ENCODE results near the gene C14orf119.
A peak's percentile ranks its signal among the peaks of the same experiment; 100 is the strongest.

Gene C14orf119

DNA sequence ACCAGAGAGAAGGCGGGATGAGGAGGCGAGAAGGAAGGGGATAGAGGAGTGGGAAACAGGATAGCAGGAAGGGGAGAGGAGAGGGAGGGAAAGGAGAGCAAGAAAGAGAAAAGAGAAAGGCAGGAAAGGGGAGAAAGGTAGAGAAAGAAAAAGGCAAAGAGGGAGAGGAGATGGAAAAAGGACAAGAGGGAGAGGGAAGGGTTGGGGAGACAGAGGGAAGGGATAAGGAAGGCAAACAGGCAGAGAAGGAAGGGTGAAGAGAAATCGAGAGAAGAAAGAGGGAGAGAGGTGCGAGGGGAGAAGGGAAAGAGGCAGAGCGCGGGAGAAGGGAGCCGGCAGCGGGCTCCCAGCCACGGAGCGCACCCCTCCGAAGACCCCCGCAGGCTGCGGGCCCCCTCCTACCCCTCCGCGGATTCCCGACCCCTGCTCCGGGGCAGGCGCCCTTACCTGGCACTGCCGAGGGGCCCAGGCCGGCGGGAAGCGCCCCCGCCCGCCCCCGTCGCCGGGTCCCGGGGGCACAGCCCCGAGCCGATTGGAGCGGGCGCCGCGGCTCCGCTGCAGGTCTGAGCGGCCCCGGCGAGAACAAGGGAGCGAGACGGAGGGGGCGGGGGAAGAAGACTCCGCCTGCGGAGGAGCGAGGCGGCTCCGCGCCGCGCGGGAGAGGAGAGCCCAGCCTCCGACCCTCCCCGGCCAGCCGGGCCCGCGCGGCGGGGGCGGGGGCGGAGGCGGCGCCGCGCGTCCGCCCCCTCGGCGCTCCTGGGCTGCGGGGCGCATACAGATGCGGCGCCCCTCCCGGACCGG is 38.1 kb upstream of the C14orf119 start, which contains the start of gene CDH24:
CDH24 (minus strand) TSS at position 565 of the 801 bp plus-strand sequence. CDS start 1,787 bp downstream, outside the sequence.
- Histone ChIP-seq H3K4me3 (ENCODE audit: low read length) (peak within 1 kb of the TSS; percentile 76), H3K36me3 (ENCODE audit: control insufficient read depth, low read length) (peaks cover 28% of the 10 kb centered on the region), H3K27ac (ENCODE audit: low read depth, low read length) (no peak within 1 kb of the TSS), H3K4me2 (ENCODE audit: low read length) (peak within 1 kb of the TSS; percentile 95), H3K79me2 (ENCODE audit: control insufficient read depth, low read length) (no peaks in the 10 kb centered on the region), H3K27me3 (ENCODE audit: control insufficient read depth, low read length) (peaks cover 6% of the 10 kb centered on the region; the same call in 1 of the 2 replicates), H3K4me1 (ENCODE audit: control insufficient read depth, low read length) (peaks cover 26% of the 10 kb centered on the region), H3F3A (ENCODE audit: control insufficient read depth, insufficient read depth) (peaks cover 26% of the 10 kb centered on the region), H4K20me1 (ENCODE audit: control insufficient read depth, insufficient read depth, low read depth, low read length) (no peaks in the 10 kb centered on the region), H3K9me3 (ENCODE audit: control insufficient read depth, insufficient read depth, low read length) (no peaks in the 10 kb centered on the region), H3K9me2 (replicated peaks; ENCODE audit: control insufficient read depth, low read length) (no peaks in the 10 kb centered on the region)
- no peak for TF ChIP-seq EZH2phosphoT487 (IDR thresholded peaks at IDR 0.05; ENCODE audit: borderline replicate concordance, low read length)
- TF ChIP-seq, protein P1, sequence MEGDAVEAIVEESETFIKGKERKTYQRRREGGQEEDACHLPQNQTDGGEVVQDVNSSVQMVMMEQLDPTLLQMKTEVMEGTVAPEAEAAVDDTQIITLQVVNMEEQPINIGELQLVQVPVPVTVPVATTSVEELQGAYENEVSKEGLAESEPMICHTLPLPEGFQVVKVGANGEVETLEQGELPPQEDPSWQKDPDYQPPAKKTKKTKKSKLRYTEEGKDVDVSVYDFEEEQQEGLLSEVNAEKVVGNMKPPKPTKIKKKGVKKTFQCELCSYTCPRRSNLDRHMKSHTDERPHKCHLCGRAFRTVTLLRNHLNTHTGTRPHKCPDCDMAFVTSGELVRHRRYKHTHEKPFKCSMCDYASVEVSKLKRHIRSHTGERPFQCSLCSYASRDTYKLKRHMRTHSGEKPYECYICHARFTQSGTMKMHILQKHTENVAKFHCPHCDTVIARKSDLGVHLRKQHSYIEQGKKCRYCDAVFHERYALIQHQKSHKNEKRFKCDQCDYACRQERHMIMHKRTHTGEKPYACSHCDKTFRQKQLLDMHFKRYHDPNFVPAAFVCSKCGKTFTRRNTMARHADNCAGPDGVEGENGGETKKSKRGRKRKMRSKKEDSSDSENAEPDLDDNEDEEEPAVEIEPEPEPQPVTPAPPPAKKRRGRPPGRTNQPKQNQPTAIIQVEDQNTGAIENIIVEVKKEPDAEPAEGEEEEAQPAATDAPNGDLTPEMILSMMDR (IDR thresholded peaks at IDR 0.05; ENCODE audit: low read depth, low read length, poor library complexity, severe bottlenecking): no peak

DNA sequence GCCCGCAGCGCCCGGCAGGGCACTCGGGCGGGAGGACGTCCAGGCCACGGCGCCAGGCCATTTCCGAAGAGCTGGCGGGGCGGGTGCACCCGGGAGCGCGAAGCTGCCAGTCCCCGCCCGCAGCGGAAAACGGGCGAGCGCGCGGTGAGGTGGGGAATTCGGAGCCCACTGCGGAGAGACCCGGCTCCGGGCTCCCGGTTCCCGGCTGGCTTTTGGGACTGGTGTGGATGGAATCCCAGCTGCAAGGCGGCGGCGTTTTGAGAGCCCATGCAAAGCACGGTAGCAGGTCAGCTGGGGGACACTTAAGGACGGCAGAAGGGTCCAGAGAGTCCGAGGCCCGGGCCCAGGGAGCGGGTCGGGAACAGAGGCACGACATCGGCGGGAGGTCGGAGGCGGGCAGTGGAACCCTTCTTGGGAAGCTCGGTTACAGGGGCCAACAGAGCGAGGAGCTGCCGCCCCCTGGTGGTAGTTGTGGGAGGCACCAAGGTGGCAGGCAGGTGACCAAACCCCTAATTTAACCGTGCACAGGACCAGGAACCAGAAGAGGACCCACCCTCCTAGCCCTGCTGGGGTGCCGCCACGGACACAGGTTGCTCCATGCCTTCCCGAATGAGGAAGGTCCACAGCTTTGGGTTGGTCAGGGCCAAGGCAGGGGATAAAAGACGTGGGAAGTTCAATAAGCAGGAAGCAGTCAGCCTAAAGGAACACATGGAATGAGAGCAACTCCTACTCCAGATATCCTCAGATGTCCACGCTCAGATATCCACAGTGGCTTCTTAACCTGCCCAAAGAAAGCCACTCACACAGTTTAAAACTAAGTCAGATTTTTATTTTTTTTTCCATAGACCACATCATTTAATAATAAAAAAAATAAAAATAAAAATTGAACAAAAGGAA is 37.3 kb upstream of the C14orf119 start:
- Histone ChIP-seq H3K79me2 (ENCODE audit: control insufficient read depth, low read length) (no peaks in the 10 kb centered on the region), H3K9me3 (ENCODE audit: control insufficient read depth, insufficient read depth, low read length) (no peaks in the 10 kb centered on the region), H3K36me3 (ENCODE audit: control insufficient read depth, low read length) (peaks cover 36% of the 10 kb centered on the region), H3K9me2 (replicated peaks; ENCODE audit: control insufficient read depth, low read length) (no peaks in the 10 kb centered on the region), H4K20me1 (ENCODE audit: control insufficient read depth, insufficient read depth, low read depth, low read length) (no peaks in the 10 kb centered on the region), H3F3A (ENCODE audit: control insufficient read depth, insufficient read depth) (peaks cover 30% of the 10 kb centered on the region), H3K4me3 (ENCODE audit: low read length) (peak overlapping the region; percentile 76), H3K27ac (ENCODE audit: low read depth, low read length) (no peak overlapping the region), H3K27me3 (ENCODE audit: control insufficient read depth, low read length) (peaks cover 6% of the 10 kb centered on the region; the same call in 1 of the 2 replicates), H3K4me1 (ENCODE audit: control insufficient read depth, low read length) (peaks cover 26% of the 10 kb centered on the region), H3K4me2 (ENCODE audit: low read length) (peak overlapping the region; percentile 95)
- no peak for TF ChIP-seq EZH2phosphoT487 (IDR thresholded peaks at IDR 0.05; ENCODE audit: borderline replicate concordance, low read length)
- TF ChIP-seq, protein P1 (IDR thresholded peaks at IDR 0.05; ENCODE audit: low read depth, low read length, poor library complexity, severe bottlenecking): peak; percentile 96

DNA sequence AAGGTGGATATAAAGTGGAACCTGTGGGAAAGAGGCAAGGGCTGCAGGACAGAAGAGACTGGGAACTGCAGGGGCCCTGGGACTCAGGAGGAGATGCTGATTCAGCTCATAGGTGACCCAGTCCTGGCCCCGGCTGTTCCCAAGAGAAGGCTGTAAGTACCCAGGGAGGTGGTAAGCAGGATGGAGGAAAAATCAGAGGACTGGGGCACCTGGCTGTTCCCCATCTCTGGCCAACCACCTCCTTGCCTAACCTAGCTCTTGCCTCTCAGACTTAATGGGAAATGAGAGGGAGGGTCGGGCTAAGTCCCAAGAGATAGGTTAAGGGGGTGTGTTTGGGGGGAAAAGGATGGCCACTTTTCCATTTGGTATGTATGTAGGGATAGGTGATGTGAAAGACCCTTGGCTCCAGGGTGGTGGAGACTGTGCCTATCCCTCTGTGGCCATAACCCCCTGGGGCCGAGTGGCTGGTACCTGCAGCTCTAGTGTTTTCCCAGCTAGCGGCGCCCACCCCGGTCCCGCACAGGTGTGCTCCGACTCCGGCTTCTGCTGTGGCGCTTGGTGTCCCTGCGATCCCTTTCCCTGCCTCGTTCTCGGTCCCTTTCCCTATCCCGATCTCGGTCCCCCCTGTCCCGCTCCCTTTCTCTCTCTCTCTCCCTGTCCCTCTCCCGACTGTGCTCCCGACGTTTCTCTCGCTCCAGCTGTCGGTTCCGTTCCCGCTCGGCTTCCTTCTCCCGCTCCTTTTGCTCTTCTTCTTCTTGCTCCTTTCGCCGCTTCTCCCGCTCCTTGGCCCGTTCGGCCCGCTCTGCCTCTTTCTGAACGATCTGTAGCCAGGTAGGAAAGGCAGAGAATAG is 36.4 kb upstream of the C14orf119 start:
- Histone ChIP-seq H3K4me3 (ENCODE audit: low read length) (no peak overlapping the region), H3K9me3 (ENCODE audit: control insufficient read depth, insufficient read depth, low read length) (no peaks in the 10 kb centered on the region), H3K4me2 (ENCODE audit: low read length) (no peak overlapping the region), H3K9me2 (replicated peaks; ENCODE audit: control insufficient read depth, low read length) (no peaks in the 10 kb centered on the region), H3K36me3 (ENCODE audit: control insufficient read depth, low read length) (peaks cover 45% of the 10 kb centered on the region), H3K27me3 (ENCODE audit: control insufficient read depth, low read length) (peaks cover 6% of the 10 kb centered on the region; the same call in 1 of the 2 replicates), H4K20me1 (ENCODE audit: control insufficient read depth, insufficient read depth, low read depth, low read length) (no peaks in the 10 kb centered on the region), H3K4me1 (ENCODE audit: control insufficient read depth, low read length) (peaks cover 26% of the 10 kb centered on the region), H3K27ac (ENCODE audit: low read depth, low read length) (no peak overlapping the region; the same call in 1 of the 2 replicates), H3K79me2 (ENCODE audit: control insufficient read depth, low read length) (no peaks in the 10 kb centered on the region), H3F3A (ENCODE audit: control insufficient read depth, insufficient read depth) (peaks cover 30% of the 10 kb centered on the region)
- TF ChIP-seq, protein P1 (IDR thresholded peaks at IDR 0.05; ENCODE audit: low read depth, low read length, poor library complexity, severe bottlenecking): no peak
- TF ChIP-seq EZH2phosphoT487 (IDR thresholded peaks at IDR 0.05; ENCODE audit: borderline replicate concordance, low read length): no peak
